RWPE2 (cell line): ENCODE data around the gene SGPP1.
"Not testable (repeated sequence)": the region's sequence is repeated elsewhere in the genome, so short reads cannot be mapped to it uniquely, and the experiment has no call there.

Experiments used
- ATAC-seq: fragments of 200-7000 bp; cut with Tn5 transposase; 3 replicates; pipeline ENCODE4 v1.9.1; 2021; ENCODE audit warnings: low read depth
- DNase-seq: peaks from one replicate; pipeline ENCODE4 v3.0.0-alpha.2; 2020; ENCODE audit warnings: low spot score
- H3K27ac ChIP-seq: fragments of 450-650 bp; 2 replicates; pipeline ENCODE4 v1.5.1; 2017; ENCODE audit warnings: mild to moderate bottlenecking; ENCODE audit not compliant: poor library complexity, severe bottlenecking
- H3K27me3 ChIP-seq: fragments of 250-450 bp; sonication (Bioruptor Pico); 2 replicates; pipeline ENCODE4 v1.5.1; 2021; ENCODE audit warnings: mild to moderate bottlenecking, moderate library complexity; ENCODE audit not compliant: insufficient read depth, poor library complexity, severe bottlenecking
- H3K36me3 ChIP-seq: fragments of 250-450 bp; sonication (Bioruptor Pico); 2 replicates; pipeline ENCODE4 v1.5.1; 2020; ENCODE audit warnings: low read depth, mild to moderate bottlenecking, moderate library complexity
- H3K4me1 ChIP-seq: fragments of 250-450 bp; sonication (Bioruptor Pico); 2 replicates; pipeline ENCODE4 v1.5.1; 2021; ENCODE audit warnings: mild to moderate bottlenecking, moderate library complexity; ENCODE audit not compliant: insufficient read depth, poor library complexity, severe bottlenecking
- H3K4me3 ChIP-seq: fragments of 250-450 bp; sonication (Bioruptor Pico); 2 replicates; pipeline ENCODE4 v1.5.1; 2021; ENCODE audit warnings: mild to moderate bottlenecking, moderate library complexity; ENCODE audit not compliant: severe bottlenecking
- H3K9me3 ChIP-seq: fragments of 250-450 bp; sonication (Bioruptor Pico); 2 replicates; pipeline ENCODE4 v1.5.1; 2021; ENCODE audit warnings: mild to moderate bottlenecking, moderate library complexity; ENCODE audit not compliant: severe bottlenecking
- TF ChIP-seq, protein P1 (sequence below): fragments of 450-650 bp; IDR thresholded peaks from one replicate; pipeline ENCODE4 v1.5.1; 2017; ENCODE audit warnings: mild to moderate bottlenecking, moderate library complexity; ENCODE audit not compliant: poor library complexity, severe bottlenecking

Gene SGPP1

DNA sequence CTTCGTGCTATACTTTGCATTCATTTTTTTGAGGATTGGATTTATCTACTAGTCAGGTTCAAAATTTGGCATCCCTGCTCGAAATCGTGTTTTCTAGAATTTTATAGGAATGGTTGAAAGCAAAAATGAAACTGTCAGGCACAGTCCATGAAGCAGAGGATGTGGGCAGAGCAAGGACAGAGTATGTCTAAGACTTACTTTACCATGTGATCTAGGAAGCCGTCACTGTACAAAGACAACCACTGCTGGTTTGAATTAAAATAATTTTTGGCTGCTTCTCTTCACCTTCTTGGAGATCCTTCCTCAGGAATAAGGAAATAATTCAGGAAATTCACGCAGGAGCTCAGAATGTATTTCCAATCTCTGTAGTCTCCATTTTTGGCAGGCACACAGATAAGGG is 31.6 kb upstream of the SGPP1 start:
- ATAC-seq (no peak), DNase-seq (no peak)
- TF ChIP-seq, protein P1, sequence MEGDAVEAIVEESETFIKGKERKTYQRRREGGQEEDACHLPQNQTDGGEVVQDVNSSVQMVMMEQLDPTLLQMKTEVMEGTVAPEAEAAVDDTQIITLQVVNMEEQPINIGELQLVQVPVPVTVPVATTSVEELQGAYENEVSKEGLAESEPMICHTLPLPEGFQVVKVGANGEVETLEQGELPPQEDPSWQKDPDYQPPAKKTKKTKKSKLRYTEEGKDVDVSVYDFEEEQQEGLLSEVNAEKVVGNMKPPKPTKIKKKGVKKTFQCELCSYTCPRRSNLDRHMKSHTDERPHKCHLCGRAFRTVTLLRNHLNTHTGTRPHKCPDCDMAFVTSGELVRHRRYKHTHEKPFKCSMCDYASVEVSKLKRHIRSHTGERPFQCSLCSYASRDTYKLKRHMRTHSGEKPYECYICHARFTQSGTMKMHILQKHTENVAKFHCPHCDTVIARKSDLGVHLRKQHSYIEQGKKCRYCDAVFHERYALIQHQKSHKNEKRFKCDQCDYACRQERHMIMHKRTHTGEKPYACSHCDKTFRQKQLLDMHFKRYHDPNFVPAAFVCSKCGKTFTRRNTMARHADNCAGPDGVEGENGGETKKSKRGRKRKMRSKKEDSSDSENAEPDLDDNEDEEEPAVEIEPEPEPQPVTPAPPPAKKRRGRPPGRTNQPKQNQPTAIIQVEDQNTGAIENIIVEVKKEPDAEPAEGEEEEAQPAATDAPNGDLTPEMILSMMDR, result no peak
- no peaks in the 10 kb centered on the region for H3K27me3 ChIP-seq
- no peak overlapping the region for H3K4me3 ChIP-seq
- H3K4me1 ChIP-seq, result no peaks in the 10 kb centered on the region
- H3K27ac ChIP-seq, result no peak overlapping the region
- H3K36me3 ChIP-seq, result no peaks in the 10 kb centered on the region
- no peaks in the 10 kb centered on the region for H3K9me3 ChIP-seq

DNA sequence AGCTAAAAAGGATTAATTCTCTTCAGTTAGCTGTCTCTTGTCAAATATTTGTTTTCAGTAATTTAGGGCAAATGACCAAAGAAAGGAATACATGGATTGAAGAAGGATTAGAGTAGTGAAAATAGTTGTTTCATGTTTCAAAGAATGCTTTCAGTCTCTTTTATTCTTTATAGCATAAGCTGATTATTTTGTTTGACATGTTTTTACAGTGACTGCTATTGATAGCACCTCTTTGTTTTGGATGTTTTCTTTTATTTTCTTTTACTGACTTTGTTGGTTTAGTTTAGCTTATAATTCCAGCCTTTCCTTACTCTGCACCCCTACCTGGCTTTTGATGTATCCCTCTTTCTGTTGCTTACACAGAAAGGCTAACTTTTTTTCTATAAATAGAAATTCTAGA is 29.3 kb upstream of the SGPP1 start:
- DNase-seq (no peak), ATAC-seq (no peak)
- Histone ChIP-seq H3K4me1 (peaks cover 13% of the 10 kb centered on the region), H3K4me3 (no peak overlapping the region), H3K9me3 (no peaks in the 10 kb centered on the region), H3K27me3 (no peaks in the 10 kb centered on the region), H3K27ac (no peak overlapping the region), H3K36me3 (no peaks in the 10 kb centered on the region)
- TF ChIP-seq, protein P1, result no peak

DNA sequence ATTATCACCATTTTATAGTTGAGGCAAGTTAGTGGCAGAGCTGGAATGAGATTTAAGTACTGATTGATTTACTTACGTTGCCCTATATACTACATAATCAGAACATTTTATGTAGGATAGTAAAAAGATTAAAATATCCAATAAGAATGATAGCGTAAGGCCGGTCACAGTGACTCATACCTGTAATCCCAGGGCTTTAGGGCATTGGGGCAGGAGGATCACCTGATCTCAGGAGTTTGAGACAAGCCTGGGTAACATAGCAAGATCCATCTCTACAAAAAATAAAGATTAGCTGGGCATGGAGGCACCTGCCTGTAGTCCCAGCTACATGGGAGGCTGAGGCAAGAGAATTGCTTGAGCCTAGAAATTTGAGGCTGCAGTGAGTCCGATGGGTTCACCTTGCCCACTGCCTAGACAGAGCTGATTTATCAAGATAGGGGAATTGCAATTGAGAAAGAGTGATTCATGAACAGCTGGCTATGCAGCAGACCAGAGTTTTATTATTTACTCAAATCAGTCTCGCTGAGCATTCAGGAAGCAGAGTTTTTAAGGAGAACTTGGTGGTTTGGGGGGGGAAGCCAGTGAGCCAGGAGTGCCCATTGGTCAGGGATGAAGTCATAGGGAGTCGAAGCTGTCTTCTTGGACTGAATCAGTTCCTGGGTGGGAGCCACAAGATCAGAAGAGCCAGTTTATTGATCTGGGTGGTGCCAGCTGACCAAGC is 24.7 kb upstream of the SGPP1 start:
- Histone ChIP-seq H3K4me1 (peaks cover 13% of the 10 kb centered on the region), H3K36me3 (no peaks in the 10 kb centered on the region), H3K27ac (peak overlapping the region; percentile 78), H3K27me3 (no peaks in the 10 kb centered on the region), H3K9me3 (no peaks in the 10 kb centered on the region), H3K4me3 (no peak overlapping the region)
- ATAC-seq (peak; percentile 89), DNase-seq (peak; percentile 76)
- TF ChIP-seq, protein P1, result no peak

DNA sequence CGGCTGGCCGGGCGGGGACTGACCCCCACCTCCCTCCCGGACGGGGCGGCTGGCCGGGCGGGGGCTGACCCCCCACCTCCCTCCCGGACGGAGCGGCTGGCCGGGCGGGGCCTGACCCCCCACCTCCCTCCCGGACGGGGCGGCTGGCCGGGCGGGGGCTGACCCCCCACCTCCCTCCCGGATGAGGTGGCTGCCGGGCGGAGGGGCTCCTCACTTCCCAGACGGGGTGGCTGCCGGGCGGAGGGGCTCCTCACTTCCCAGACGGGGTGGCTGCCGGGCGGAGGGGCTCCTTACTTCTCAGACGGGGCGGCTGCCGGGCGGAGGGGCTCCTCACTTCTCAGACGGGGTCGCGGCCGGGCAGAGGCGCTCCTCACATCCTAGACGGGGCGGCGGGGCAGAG is 23.2 kb upstream of the SGPP1 start:
- not testable (repeated sequence) for H3K27me3 ChIP-seq, ATAC-seq, H3K36me3 ChIP-seq, H3K9me3 ChIP-seq, DNase-seq, H3K4me3 ChIP-seq, H3K27ac ChIP-seq
- peaks cover 13% of the 10 kb centered on the region for H3K4me1 ChIP-seq

DNA sequence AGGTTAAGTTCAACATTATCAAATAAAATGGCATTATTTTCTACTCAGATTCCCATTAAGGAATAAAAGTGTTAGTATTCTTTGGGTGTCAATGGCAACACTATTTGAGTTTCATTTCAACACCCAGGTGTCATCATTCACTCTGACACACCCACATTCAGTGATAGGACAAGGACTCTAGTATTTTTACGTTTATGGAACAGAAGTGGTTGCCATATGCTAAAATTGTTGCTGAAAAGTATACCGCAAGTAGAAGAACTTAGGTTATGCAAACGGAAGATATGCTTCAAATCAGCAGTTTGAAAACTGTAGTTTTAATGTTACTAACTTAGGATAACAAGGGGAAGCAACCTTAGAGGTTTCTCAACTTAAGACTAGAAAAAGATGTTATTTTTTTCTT is 20.0 kb upstream of the SGPP1 start:
- Histone ChIP-seq H3K4me3 (no peak overlapping the region), H3K4me1 (peaks cover 7% of the 10 kb centered on the region), H3K36me3 (no peaks in the 10 kb centered on the region), H3K27ac (no peak overlapping the region), H3K27me3 (no peaks in the 10 kb centered on the region), H3K9me3 (no peaks in the 10 kb centered on the region)
- DNase-seq (no peak), ATAC-seq (no peak)
- TF ChIP-seq, protein P1, result no peak
